GM12865 (cell line): Measurements from ENCODE around the gene FLYWCH1.

Source experiments
- DNase-seq: peaks from one replicate; pipeline ENCODE4 v3.0.0; 2010; ENCODE audit warnings: low read depth
- H3K4me3 ChIP-seq: 2 replicates; pipeline ENCODE4 v1.5.1; 2011; ENCODE audit warnings: mild to moderate bottlenecking, low read depth, low read length, control low read depth
- TF ChIP-seq, protein P1 (sequence below): IDR thresholded peaks from 2 replicates; pipeline ENCODE4 v1.5.1; 2011; ENCODE audit warnings: low read length, control low read depth, low read depth, inconsistent platforms; ENCODE audit not compliant: insufficient read depth; ENCODE audit errors: missing control alignments

Gene FLYWCH1

DNA sequence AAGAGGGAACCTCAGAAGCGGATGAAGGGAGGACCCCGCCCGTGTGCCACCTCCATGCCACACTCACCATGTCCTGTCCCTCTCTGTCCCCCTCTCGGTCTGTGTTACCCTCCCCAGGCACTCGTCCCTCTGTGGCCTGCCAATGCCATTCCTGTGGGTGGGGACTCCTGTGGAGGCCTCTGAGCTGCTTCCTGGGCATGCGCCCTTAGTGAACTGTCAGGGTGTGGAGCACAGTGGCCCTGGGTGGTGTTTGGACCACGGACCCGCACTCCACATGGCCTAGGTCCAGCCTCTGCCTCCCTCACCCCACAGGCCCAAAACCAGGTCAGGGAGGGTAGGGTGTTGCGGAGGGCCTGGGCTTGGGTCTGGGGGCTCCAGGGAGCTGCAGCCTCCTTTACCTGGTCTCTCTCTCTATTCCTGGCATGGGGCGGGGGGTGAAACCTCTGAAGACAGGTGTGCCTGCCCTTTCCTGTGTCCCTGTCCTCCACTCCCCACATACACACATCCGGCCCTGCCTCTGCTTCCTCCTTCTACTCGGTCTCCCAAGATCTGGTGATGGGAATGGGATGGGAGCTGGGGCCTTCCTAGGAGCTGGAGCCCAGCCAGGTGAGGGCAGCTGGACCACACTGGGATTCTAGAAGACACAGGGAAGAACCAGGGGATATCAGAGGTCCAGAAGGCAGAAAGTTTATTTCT, 80.0 kb downstream of the FLYWCH1 start:
- no peak overlapping the region for H3K4me3 ChIP-seq
- TF ChIP-seq, protein P1, sequence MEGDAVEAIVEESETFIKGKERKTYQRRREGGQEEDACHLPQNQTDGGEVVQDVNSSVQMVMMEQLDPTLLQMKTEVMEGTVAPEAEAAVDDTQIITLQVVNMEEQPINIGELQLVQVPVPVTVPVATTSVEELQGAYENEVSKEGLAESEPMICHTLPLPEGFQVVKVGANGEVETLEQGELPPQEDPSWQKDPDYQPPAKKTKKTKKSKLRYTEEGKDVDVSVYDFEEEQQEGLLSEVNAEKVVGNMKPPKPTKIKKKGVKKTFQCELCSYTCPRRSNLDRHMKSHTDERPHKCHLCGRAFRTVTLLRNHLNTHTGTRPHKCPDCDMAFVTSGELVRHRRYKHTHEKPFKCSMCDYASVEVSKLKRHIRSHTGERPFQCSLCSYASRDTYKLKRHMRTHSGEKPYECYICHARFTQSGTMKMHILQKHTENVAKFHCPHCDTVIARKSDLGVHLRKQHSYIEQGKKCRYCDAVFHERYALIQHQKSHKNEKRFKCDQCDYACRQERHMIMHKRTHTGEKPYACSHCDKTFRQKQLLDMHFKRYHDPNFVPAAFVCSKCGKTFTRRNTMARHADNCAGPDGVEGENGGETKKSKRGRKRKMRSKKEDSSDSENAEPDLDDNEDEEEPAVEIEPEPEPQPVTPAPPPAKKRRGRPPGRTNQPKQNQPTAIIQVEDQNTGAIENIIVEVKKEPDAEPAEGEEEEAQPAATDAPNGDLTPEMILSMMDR: no peak
- DNase-seq: no peak

DNA sequence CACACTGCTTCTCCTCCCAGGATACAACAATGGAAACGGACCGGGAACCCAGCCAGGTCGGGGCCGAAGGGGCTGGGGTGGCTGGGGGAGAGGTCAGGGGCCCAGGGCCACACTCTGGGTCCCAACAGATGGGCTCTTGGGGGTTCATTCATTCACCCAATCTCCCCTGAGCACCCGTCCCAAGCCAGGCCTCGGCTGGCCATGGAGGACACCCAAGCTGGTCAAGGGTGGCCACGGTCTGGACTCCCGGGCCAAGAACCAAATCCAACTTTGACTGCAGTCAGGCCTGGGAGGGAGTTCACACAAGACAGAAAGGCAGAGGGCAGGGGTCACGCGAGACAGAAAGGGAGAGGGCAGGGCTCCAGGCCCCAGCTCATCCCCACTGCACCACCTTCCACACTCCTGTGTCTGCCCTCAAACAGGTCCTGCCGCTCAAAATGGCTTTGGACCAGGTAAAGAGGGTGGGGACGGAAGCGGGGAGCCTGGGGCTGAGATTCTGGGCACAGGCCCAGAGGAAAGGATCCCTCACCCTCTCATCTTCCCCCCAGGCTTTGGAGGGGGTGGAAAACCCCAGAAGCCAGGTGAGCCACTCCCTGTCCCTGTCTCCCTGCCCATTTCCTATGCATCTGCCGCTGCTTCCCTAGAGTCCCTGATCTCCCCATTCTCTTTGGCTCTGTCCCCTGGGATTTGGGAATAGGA, 80.8 kb downstream of the FLYWCH1 start:
- DNase-seq: no peak
- TF ChIP-seq, protein P1: no peak
- no peak overlapping the region for H3K4me3 ChIP-seq

DNA sequence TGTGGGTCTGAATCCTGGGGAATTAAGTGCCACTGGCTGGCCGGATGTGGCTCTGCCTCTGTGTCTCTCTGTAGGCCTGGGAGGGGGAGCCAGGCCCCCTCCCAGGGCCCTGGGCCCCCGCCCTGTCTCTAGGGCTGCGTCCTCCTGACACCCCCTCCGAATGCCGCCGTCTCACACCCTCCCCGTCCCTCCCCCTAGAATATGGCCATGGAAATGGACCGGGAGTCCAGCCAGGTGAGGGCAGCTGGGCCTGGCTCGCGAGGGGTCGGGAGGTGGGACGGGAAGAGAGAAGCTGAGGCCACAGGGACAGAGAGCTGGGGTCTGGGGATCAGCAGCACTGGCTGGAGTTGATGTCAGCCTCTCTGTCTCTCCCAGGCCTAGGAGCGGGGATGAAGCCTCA, 84.6 kb downstream of the FLYWCH1 start:
- TF ChIP-seq, protein P1: no peak
- no peak overlapping the region for H3K4me3 ChIP-seq
- DNase-seq: no peak

DNA sequence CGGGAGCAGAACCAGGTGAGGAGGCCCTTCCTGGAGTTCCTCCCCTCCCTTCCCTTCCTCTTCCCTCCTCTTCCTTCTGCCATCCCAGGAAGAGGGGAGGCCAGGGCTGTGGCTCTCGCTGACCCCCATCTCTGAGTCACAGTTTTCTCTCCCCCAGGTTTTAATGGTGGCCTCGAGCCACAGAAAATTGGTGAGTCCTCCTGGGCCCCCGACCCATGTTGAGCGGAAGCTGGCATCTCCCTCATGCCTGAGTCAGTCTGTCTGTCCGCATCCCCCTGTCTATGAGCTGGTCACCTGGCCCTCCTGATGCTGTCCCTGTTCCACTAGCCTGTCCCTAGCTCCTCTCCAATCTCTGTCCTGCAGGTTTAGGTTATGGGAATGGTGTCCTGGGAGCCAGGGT, 88.2 kb downstream of the FLYWCH1 start:
- TF ChIP-seq, protein P1: no peak
- H3K4me3 ChIP-seq: no peak overlapping the region
- DNase-seq: no peak

DNA sequence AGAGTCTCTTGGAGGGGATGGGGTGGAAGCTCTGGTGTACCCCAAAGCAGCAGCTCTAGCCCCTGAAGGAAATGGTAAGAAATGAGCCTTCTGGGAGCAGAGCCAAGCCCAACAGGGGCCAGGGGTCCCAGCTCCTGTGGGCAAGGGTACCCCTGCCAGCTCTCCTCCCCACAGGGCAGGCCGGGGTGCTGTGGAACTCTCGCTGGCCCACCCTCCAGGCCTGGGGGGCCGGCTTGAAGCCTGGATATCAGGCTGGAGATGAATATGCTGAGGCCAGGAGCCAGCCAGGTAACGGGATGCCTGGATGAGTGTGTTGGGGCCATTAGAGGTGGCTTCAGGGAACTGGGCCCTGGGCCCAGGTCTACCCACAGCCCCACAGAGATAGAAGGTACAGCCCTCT, 88.8 kb downstream of the FLYWCH1 start:
- TF ChIP-seq, protein P1: no peak
- DNase-seq: no peak
- no peak overlapping the region for H3K4me3 ChIP-seq
